A673 (cell line): ENCODE data around the gene C19orf12.

ENCODE experiments used
- CTCF ChIP-seq: fragments of 300-800, 200-600 bp; sonication (generic); conservative IDR thresholded peaks from 2 replicates; pipeline ENCODE4 v1.5.1; 2017; ENCODE audit warnings: low read depth, mild to moderate bottlenecking, antibody characterized with exemption, low read length, moderate library complexity, mixed read lengths
- EZH2 ChIP-seq: fragments of 200-600 bp; sonication (generic); IDR thresholded peaks from 2 replicates; pipeline ENCODE4 v1.6.1; 2017; ENCODE audit warnings: borderline replicate concordance, low read depth, mild to moderate bottlenecking, mixed read lengths, antibody characterized with exemption, low read length; ENCODE audit not compliant: poor library complexity, severe bottlenecking

GRCh38 chr19:29678484-29679106 lies 36.5 kb downstream of the C19orf12 start:
- TF ChIP-seq CTCF (no peak), EZH2 (no peak)
